ENCODE data around the gene AKR1C1. TPM values are rescaled to one million over a fixed set of nuclear protein-coding genes. Genes with fewer than 3 reads are reported as not detected.
A peak's percentile ranks its signal among the peaks of the same experiment; 100 is the strongest.
"Not testable (repeated sequence)": the region's sequence is repeated elsewhere in the genome, so short reads cannot be mapped to it uniquely, and the experiment has no call there.

AKR1C1 gene
- total and polyA plus RNA-seq, 2 donors (not counting 3 experiments of a cell fraction or from before 2014, with no cell fraction given), result 1.5 to 5.5 TPM

DNA sequence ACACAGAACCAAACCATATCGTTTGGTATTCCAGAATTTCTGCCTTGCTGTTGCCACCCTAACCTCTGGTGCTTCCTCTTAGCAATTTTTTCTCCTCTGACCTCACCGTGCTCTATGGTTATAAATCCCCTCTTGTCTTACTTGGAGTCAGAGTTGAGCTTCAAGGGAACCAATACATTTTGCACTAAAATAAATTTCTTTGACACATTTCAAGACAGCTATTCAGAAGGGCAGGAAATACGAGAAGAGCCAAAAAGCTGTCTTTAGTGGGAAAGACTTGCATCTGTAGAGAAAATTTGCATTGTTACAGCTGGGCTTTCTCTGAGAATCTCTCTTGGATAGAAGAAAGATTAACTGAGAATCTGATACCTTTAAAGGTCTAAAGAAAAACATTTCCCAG is 54.9 kb downstream of the AKR1C1 start:
- Histone ChIP-seq H3K9ac (replicated peaks; ENCODE audit: extremely low read depth, insufficient read depth, low read length) (no peak overlapping the region), H3K27ac (ENCODE audit: insufficient read depth, low read depth, low read length) (no peak overlapping the region), H3K27me3 (ENCODE audit: control insufficient read depth in 2 of 2, insufficient read depth in 2 of 2, low read length in 2 of 2) (no peaks in the 10 kb centered on the region), H4K20me1 (replicated peaks; ENCODE audit: control insufficient read depth, extremely low read depth, insufficient read depth, low read length) (no peaks in the 10 kb centered on the region), H3K4me2 (ENCODE audit: insufficient read depth, low read length) (no peak overlapping the region), H3K79me2 (ENCODE audit: control insufficient read depth, insufficient read depth, low read length) (no peaks in the 10 kb centered on the region), H3K4me3 (replicated peaks in 1 of 3; ENCODE audit: insufficient read depth in 1 of 3, low read depth in 1 of 3, low read length in 3 of 3) (no peak overlapping the region), H3K4me1 (ENCODE audit: control insufficient read depth, extremely low read depth, insufficient read depth, low read length) (peaks cover 11% of the 10 kb centered on the region), H3K9me3 (replicated peaks; ENCODE audit: control insufficient read depth, insufficient read depth, low read length) (no peaks in the 10 kb centered on the region), H3K36me3 (ENCODE audit: control insufficient read depth in 2 of 2, extremely low read depth in 1 of 2, insufficient read depth in 2 of 2, low read length in 2 of 2) (no peaks in the 10 kb centered on the region), H3K9me1 (replicated peaks; ENCODE audit: control insufficient read depth, extremely low read depth, insufficient read depth, low read length) (no peaks in the 10 kb centered on the region), H2AFZ (ENCODE audit: low read depth, low read length) (no peak overlapping the region)
- intact Hi-C loops (cut with micrococcal nuclease) (loop anchor here (5.0 kb wide), 1 partner anchor 274 kb away; no protein-coding TSS in a partner anchor), dilution Hi-C loops (cut with MboI; ENCODE audit: extremely low pct_ligation_motif_present, low sequenced_read_pairs) (no loop called here)
- ChIA-PET POLR2A (no interaction called here), CTCF (interaction anchor here (1.2 kb wide), 1 partner anchor 76 kb away, joined by 3 read pairs; the partner anchor contains the start of gene AKR1C3)
- FAIRE-seq (no peak), DNase-seq (ENCODE audit: low read depth, low spot score) (no peak)
- BruUV-seq (replicated peaks), result no TSS peak
- TF ChIP-seq JUN (IDR thresholded peaks at IDR 0.05; ENCODE audit: borderline replicate concordance, insufficient read depth, insufficient read length, low read depth) (no peak), POLR2A (IDR thresholded peaks at IDR 0.05; ENCODE audit: low read depth, low read length) (no peak), POLR2AphosphoS5 (IDR thresholded peaks at IDR 0.05; ENCODE audit: insufficient read depth, low read depth, low read length) (no peak), MYC (IDR thresholded peaks at IDR 0.05; ENCODE audit: low read depth, low read length) (no peak), EZH2 (IDR thresholded peaks at IDR 0.05; ENCODE audit: borderline replicate concordance, low read depth, low read length, severe bottlenecking) (no peak), GATA2 (IDR thresholded peaks at IDR 0.05; ENCODE audit: insufficient read depth, insufficient read length, low read depth, low read length) (no peak), FOS (IDR thresholded peaks at IDR 0.05; ENCODE audit: borderline replicate concordance, insufficient read depth, low read length) (no peak)
- TF ChIP-seq, protein P1, sequence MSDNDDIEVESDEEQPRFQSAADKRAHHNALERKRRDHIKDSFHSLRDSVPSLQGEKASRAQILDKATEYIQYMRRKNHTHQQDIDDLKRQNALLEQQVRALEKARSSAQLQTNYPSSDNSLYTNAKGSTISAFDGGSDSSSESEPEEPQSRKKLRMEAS (IDR thresholded peaks at IDR 0.05; ENCODE audit: insufficient read depth, insufficient read length), result no peak
- TF ChIP-seq, protein P2, sequence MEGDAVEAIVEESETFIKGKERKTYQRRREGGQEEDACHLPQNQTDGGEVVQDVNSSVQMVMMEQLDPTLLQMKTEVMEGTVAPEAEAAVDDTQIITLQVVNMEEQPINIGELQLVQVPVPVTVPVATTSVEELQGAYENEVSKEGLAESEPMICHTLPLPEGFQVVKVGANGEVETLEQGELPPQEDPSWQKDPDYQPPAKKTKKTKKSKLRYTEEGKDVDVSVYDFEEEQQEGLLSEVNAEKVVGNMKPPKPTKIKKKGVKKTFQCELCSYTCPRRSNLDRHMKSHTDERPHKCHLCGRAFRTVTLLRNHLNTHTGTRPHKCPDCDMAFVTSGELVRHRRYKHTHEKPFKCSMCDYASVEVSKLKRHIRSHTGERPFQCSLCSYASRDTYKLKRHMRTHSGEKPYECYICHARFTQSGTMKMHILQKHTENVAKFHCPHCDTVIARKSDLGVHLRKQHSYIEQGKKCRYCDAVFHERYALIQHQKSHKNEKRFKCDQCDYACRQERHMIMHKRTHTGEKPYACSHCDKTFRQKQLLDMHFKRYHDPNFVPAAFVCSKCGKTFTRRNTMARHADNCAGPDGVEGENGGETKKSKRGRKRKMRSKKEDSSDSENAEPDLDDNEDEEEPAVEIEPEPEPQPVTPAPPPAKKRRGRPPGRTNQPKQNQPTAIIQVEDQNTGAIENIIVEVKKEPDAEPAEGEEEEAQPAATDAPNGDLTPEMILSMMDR (IDR thresholded peaks at IDR 0.05; ENCODE audit: extremely low read depth in 1 of 2, insufficient read depth in 1 of 2, low read depth in 1 of 2, low read length in 2 of 2), result no peak

DNA sequence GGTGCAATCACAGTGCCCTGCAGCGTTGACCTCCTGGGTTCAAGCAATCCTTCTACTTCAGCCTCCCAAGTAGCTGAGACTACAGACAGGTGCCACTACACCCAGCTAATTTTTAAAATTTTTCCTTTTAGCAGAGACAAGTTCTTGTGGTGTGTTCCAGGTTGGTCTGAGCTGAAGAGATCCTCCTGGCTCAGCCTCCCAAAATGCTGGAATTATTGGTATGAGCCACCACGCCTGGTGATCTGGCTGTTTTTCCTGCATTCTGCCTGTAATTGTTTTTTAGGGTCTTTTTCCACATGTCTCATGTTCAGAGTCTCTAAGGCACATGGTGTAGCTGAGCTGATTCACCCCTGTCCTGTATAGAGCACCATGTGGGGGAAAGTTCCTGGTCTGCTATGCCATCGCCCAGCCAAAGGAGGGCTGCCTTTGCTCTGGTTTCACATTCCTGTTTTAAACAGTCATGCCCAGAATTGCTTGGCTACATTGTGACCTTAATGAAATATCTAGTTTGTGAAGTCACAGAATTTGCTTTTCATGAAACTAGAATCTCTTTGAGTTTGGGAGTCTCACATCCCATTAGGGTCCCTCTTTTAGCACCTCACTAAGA is 55.6 kb downstream of the AKR1C1 start:
- intact Hi-C loops (cut with micrococcal nuclease), result loop anchor here (5.0 kb wide), 1 partner anchor 274 kb away; no protein-coding TSS in a partner anchor
- FAIRE-seq (peak; percentile 84), DNase-seq (ENCODE audit: low read depth, low spot score) (peak; percentile 26)
- H3K9ac ChIP-seq (replicated peaks; ENCODE audit: extremely low read depth, insufficient read depth, low read length); H3K36me3 ChIP-seq (ENCODE audit: control insufficient read depth in 2 of 2, extremely low read depth in 1 of 2, insufficient read depth in 2 of 2, low read length in 2 of 2); H3K9me3 ChIP-seq (replicated peaks; ENCODE audit: control insufficient read depth, insufficient read depth, low read length); H3K79me2 ChIP-seq (ENCODE audit: control insufficient read depth, insufficient read depth, low read length); H3K4me2 ChIP-seq (ENCODE audit: insufficient read depth, low read length); H3K4me3 ChIP-seq (replicated peaks in 1 of 3; ENCODE audit: insufficient read depth in 1 of 3, low read depth in 1 of 3, low read length in 3 of 3); H3K27ac ChIP-seq (ENCODE audit: insufficient read depth, low read depth, low read length); H4K20me1 ChIP-seq (replicated peaks; ENCODE audit: control insufficient read depth, extremely low read depth, insufficient read depth, low read length); H3K9me1 ChIP-seq (replicated peaks; ENCODE audit: control insufficient read depth, extremely low read depth, insufficient read depth, low read length); dilution Hi-C loops (cut with MboI; ENCODE audit: extremely low pct_ligation_motif_present, low sequenced_read_pairs); H2AFZ ChIP-seq (ENCODE audit: low read depth, low read length); BruUV-seq (replicated peaks); H3K27me3 ChIP-seq (ENCODE audit: control insufficient read depth in 2 of 2, insufficient read depth in 2 of 2, low read length in 2 of 2); POLR2A ChIA-PET: not testable (repeated sequence)
- peaks cover 11% of the 10 kb centered on the region for H3K4me1 ChIP-seq (ENCODE audit: control insufficient read depth, extremely low read depth, insufficient read depth, low read length)
- CTCF ChIA-PET, result interaction anchor here (1.2 kb wide), 1 partner anchor 75 kb away, joined by 3 read pairs; the partner anchor contains the start of gene AKR1C3
